DMS153 treated with DMSO at 0.1 percent for 48 hours (cell line): ENCODE data around the gene ARL6IP1.
A peak's percentile ranks its signal among the peaks of the same experiment; 100 is the strongest.

Experiments used
- DNase-seq: peaks from one replicate; lab custom pipeline; 2025; ENCODE audit not compliant: unreplicated experiment; lab: John Stamatoyannopoulos, UW

ARL6IP1 gene

GRCh38 chr16:18801145-18801972, at the start of gene ARL6IP1:
TSS of gene ARL6IP1 (minus strand) at chr16:18801549. CDS start at chr16:18801466, 83 bp downstream.
- DNase-seq = peak; percentile 98

DNA sequence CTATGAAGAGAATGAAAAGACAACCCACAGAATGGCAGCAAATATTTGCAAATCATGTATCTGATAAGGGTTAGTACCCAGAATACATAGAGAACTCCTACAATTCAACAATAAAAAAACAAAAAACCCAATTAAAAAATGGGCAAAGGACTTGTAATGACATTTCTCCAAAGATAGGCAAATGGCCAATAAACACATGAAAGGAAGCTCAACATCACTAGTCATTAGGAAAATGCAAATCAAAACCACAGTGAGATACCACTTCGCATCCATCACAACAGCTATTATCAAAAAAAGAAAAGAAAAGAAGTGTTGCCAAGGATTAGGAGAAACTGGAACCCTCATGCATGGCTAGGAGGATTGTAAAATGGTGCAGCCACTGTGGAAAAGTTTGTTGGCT, 45.1 kb upstream of the ARL6IP1 start:
- DNase-seq = no peak

DNA sequence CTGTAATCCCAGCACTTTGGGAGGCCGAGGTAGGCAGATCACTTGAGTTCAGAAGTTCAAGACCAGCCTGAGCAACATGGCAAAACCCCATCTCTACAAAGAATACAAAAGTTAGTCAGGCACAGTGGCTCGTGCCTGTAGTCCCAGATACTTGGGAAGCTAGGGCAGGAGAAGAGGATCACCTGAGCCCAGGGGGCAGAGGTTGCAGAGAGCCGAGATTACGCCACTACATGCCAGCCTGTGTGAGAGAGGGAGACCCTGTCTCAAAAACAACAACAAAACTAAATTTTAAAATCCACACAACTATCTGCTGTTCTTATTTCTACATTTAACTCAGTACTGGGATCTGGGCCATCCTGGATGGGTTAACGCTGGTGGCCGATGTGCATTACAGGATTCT, 41.2 kb upstream of the ARL6IP1 start:
- no peak for DNase-seq

DNA sequence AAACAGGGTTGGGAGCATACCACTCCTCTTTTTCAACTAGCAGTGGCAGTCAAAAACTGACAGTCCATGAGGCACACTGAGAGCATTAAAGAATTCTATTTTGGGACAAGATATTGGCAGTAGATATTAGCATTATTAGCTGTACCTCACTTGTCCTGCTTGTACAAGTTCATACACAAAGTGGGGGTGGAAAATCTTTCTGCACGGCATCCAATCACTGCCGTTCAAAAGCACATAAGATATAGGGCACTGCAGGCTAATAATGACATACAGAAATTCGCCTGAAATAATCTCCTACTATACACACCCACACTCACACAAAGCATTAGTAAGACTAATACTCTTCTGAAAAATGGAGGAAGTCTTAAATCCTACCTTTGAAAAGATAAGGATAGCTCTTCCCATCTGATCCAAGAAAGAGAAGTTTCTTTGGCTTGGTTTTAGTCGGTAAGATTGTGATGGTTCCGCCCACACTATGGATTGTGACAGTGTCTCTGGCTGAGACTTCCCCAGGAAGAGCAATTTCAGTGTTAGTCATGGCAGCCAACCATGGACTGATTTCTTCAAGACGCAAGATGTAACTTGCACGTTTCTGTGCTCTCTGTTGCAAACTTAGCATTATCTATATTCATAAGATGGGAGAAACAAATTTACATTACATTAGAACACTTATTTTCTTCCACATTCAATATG, 40.6 kb upstream of the ARL6IP1 start:
- no peak for DNase-seq

- DNase-seq = no peak
These were observed 38.2 kb upstream of the ARL6IP1 start for GRCh38 chr16:18839555-18839954.

- DNase-seq = no peak
These were observed 35.4 kb upstream of the ARL6IP1 start for GRCh38 chr16:18836702-18837101.

GRCh38 chr16:18834864-18835263, 33.5 kb upstream of the ARL6IP1 start:
- DNase-seq = no peak

DNA sequence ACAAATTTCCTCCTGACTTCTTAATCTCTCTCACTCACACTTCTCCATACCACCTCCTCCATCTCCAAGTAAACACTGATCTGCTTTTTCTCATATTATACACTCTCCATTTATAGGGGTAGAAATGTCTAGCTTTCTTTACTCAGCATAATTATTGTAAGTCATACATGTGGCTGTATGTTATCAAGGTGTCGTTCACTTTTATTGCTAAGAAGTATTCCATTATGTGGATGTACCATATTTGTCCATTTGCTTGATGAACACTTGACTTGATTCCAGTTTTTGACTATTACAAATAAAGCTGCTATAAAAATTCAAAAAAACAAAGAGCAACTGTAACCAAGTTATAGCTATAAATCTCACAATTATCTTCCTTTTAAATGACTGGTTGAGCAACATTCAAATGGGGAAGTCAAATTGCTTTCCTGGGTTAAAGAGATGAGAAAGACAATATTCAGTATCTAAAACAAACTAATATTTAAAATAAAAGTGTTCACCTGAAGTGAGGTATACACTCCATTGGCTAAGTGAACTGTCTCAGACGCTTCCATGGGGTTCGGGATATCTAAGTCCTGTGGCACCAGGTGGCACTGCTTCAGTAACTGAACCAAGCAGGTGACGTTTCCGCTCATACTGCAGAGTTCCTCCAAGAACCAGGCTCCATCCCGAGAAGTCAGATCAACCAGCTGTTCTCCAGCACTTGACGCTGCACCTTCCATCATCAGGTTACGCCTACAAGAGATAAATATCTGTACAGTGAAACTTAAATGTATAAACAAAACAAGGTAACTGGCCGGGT, 32.6 kb upstream of the ARL6IP1 start:
- no peak for DNase-seq

DNA sequence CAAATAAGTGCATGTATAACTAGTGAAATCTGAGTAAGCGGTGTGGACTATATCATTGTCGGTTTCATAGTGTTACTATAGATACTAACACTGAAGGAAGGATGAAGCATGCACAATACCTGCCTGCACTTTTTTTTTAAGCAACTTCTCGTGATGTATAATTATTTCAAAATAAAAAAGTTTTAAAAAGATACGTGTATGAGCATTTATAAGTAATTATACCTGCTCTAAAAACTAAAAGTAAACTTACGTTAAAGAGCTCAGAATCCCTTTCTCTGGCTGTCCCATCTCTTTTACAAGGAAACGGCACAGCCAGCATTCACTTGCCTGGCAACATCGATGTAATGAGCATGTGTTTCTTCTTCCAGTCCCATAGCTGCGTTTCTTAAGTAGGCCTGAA, 31.3 kb upstream of the ARL6IP1 start:
- no peak for DNase-seq

- no peak for DNase-seq
These were observed 30.7 kb upstream of the ARL6IP1 start for GRCh38 chr16:18832006-18832405.

GRCh38 chr16:18829251-18829650, 27.9 kb upstream of the ARL6IP1 start:
- DNase-seq = no peak

GRCh38 chr16:18827890-18828289, 26.5 kb upstream of the ARL6IP1 start:
- DNase-seq = no peak

GRCh38 chr16:18816286-18816685, 14.9 kb upstream of the ARL6IP1 start:
- DNase-seq = no peak

GRCh38 chr16:18811925-18812324, 10.6 kb upstream of the ARL6IP1 start:
- no peak for DNase-seq

DNA sequence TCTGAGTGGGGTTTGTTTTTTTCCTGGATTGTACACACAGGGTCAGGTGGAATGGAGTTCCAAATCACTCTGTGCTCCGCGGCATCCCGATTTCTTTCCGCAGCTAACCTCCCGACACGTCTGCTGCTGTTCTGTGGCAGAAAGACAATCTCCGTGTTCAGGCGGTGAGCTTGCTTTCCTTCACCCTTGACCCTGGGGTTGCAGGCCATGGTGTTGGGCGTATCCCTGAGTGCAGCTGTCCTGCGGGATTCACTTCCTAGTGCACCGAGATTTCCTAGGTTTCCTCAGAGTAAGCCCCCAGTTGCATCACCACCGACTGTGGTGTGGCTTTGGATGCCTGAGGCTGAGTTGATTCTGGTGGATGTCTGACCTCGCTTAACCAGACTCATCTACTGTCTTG, 7.8 kb upstream of the ARL6IP1 start:
- no peak for DNase-seq

DNA sequence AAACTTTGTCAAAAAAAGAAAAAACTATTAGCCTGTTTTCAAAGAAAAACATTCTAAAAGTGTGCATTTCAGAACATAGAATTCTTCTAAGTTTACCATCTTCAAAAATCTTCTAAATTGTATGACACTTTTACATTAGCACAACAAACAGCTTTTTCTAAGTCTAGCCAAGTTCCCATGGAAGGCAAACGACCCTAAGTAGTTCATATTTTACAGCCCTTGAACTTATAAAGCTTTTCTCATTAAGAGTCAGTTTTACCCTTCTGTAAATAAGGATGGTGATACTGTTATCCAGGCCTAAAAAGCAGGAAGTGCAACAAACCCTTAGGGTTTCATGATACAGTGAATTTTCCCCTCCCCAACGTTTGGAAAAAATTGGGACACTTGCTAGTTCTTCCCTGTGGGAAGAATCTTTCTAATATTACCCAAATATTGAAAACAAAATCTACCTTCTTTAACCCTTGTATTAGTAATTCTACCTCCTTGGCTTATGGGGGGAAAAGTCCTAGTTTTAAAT, 4.0 kb upstream of the ARL6IP1 start:
- no peak for DNase-seq

- no peak for DNase-seq
These were observed 3.2 kb upstream of the ARL6IP1 start for GRCh38 chr16:18804540-18804939.

DNA sequence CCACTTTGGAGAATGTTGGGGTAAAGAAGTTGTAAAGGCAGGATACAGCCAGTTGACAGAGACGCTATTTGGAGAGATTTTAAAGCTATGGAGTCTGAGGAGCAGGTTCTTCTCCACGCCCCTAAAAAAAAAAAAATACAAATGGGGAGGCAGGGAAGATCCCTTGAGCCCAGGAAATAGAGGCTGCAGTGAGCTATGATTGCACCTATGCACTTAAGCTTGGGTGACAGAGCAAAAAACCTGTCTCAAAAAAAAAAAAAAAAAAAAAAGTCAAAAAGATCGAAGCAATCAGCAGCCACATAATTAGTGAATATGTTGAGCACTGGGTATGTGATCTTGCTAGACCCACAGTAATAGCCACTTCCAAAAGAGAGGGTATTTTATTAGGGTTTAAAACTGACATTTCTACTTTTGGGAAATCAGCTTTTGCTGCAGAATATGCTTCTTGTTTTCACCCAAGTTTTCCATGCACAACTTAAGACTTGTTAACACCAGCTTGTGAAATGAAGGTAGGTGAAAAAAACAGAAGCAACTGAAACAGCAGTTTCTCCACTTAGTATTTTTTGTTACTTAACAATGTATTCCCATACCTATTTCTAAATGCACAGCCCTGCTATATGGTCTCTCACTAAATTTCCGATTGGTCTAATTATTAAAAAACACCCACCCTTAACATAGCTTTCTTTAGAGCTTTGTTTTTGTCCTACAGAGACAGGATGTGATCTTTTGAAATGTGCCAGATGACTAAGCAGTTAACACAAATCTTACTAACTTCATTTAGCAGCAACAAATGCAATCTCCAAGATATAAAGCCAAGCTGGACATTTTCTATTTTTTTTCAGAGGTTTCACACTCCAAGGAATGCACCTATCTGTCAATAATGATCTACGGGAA, 2.5 kb upstream of the ARL6IP1 start:
- DNase-seq = no peak

- no peak for DNase-seq
These were observed 1.5 kb upstream of the ARL6IP1 start for GRCh38 chr16:18802767-18803343.

DNA sequence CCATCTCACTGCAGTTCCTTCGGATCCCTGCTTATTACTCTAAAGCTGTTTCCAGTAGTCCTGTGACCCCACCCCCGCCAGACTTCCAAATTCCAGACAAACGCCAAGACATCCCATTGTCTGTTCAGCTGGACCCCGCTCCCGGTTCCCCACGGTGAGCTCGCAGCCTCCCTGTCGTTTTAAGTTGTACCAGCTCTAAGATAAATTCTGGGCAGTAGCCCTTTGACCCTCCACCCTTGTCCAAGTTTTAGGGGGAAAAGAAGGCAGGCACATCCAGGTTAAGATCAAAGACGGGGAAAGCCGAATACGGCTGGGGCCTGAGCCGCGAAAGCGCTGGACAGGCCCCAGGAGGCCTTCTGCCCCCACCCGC, 589 bp downstream of the ARL6IP1 start:
- no peak for DNase-seq
